SKM-1 (cell line): Measurements from ENCODE around the gene XKRX.

Experiments used
- DNase-seq: peaks from one replicate; lab custom pipeline; 2025; ENCODE audit not compliant: unreplicated experiment; lab: John Stamatoyannopoulos, UW

The XKRX gene

GRCh38 chrX:100928660-100929613, at the start of gene XKRX:
Gene XKRX, minus strand, starts transcription at chrX:100928917. Its CDS starts 613 bp downstream, at chrX:100928304.
- DNase-seq, result no peak

- no peak for DNase-seq
Measured at GRCh38 chrX:100976211-100976610, 47.5 kb upstream of the XKRX start.

- DNase-seq, result no peak
Measured at GRCh38 chrX:100975212-100975611, 46.5 kb upstream of the XKRX start.

GRCh38 chrX:100973411-100973810, 44.7 kb upstream of the XKRX start:
- DNase-seq, result no peak

GRCh38 chrX:100969936-100970335, 41.2 kb upstream of the XKRX start:
- DNase-seq, result no peak

DNA sequence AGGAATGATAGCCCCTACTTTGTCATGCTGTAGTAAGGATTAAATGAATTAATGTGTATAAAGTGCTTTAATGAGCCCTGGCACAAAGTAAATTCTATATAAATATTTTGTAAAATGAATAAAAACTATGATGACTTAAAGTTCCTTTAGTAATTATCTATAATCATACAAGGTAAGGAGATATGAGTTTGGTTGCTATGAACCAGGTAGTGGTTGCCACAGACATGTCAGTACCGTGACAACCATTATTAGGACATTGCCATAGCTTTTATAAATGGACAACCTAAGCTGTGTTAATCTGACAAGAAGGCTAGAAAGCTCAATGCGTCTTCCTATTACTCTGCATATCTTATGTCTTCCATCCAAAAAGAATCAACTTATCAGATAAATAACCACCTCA, 40.7 kb upstream of the XKRX start, which contains the start of gene ARL13A:
Gene ARL13A, plus strand, starts transcription at position 301 of the 400 bp plus-strand sequence. CDS start 3,982 bp downstream, outside the sequence.
- no peak for DNase-seq

GRCh38 chrX:100964362-100964761, 35.6 kb upstream of the XKRX start:
- DNase-seq, result no peak

DNA sequence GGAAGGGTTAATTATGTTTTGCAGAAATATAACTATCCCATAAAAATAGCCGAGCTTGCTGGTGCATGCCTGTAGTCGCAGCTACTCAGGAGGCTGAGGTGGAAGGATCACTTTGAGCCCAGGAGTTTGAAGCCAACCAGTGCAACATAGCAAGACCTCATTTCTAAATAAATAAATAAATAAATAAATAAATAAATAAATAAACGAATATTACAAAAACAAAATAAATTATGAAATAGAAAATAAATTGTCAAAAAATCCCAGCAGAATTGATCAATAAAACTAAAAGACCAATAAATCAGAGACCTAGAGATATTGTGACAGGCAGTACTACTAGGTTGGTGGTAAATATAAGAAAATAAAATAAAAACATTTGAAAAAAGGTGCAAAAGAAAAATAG, 34.1 kb upstream of the XKRX start:
- DNase-seq, result no peak

DNA sequence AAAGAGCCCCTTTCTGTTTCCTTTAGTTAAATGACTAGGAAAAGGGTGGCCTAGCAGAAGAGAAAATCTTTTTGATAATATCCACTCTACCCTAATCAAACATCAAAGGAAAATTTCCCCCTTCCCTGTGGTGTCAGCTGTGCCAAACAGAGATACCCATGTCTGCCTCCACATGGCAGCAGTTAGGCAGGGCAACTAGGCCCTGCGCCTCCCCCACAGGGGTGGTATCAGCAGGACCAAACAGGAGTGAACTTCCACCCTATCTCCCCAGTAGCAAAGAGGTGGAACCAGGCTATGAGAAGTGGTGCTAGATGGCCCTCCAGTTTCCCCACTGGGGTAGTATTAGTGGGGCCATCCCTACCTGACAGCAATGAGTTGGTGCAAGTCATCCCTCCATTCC, 19.8 kb upstream of the XKRX start:
- no peak for DNase-seq

GRCh38 chrX:100946299-100946927, 17.7 kb upstream of the XKRX start:
- DNase-seq, result no peak

- DNase-seq, result no peak
Measured at GRCh38 chrX:100944601-100945000, 15.9 kb upstream of the XKRX start.

DNA sequence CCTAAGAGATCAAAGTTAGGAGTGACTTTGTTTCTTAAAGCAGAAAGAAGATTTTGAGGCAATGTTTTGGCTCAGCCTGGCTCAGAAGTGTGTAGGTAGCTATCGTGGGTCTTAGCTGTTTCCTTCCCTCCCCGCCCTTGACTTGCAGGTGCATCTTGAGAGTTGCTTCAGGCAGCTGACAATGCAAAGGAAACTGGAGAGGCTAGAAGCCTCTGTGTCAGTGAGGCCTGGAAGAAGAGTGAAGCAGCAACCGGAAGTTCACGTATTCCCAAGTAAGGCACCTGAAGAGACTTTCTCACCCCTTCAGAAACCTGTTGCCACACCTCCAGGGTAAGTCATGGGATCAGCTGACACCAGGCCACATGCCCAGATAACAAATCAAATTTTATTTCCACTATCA, 10.6 kb upstream of the XKRX start:
- no peak for DNase-seq

- DNase-seq, result no peak
Measured at GRCh38 chrX:100935767-100936166, 7.0 kb upstream of the XKRX start.

GRCh38 chrX:100931925-100932285, 3.2 kb upstream of the XKRX start:
- no peak for DNase-seq

DNA sequence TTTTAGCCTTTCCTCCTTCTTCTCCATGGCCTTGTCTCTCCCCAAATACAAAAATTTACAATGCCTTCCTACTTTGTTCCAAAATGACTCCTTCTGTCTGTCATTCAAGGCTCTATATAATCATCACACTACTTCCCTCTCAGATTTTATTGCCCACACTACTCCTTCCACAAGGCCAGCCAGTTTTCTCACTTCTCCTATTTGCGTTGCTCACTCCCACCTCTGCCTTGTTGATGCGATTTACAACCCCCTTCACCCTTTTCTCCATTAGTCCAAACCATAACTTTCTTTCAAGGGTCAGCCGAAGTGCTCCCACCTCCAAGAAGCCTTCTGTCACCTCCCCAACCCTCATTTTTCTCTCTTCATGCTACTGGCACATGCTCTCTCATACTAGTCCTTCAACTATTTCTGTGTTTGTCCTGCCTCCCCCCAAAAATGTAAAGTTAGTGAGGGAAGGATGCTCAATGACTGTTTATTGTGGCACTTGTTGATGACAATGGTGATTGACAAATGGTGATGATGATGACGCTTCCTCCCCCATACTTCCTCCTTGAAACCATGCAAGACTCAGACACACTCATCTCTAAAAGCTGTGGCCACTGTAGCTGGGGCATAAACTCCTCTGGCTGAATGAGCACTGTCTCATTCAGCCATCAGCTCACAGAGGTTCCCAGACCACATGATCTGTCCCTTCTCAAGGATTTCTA, 2.7 kb upstream of the XKRX start:
- no peak for DNase-seq

GRCh38 chrX:100926453-100926852, 2.3 kb downstream of the XKRX start:
- no peak for DNase-seq

GRCh38 chrX:100924375-100924774, 4.3 kb downstream of the XKRX start:
- no peak for DNase-seq

- DNase-seq, result no peak
Measured at GRCh38 chrX:100915562-100915961, 13.2 kb downstream of the XKRX start.

- no peak for DNase-seq
Measured at GRCh38 chrX:100913111-100913510, 15.6 kb downstream of the XKRX start.

DNA sequence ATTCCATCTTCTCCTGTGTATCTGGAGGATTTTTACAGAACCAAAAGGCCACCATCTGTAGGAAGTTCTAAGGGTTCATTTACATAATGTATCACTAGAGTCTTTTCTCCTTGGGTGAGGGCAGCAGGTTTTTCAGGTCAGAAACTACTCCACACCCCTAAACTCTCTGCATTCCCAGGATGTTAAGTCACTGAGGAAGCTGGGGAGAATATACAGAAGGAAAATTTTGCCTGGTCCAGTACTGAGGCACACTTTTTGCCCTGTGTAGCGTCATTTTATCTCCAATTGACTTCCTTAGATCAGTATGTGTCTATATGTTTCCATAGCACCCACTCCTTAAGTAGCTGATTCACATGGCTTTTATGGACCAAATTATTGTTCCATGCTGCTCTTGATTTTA, 17.0 kb downstream of the XKRX start:
- no peak for DNase-seq

DNA sequence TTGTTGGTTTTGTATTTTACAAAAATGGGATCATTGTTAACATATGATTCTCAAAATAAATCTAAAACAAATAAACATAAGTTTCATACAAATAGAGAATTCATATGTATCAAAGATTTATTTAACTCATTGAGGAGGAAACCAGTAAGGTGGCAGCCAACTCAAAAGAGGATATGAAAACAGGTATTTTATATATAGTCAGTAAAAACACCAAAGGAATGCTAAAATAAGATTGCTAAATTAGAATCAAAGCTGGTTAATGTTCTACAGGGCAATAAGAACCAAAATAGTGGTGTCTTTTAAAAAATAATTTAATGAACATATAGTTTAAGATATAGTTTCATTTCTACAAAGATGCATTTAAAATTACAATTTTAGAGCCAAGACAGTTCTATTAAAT, 23.1 kb downstream of the XKRX start:
- DNase-seq, result no peak

- DNase-seq, result no peak
Measured at GRCh38 chrX:100904433-100904832, 24.3 kb downstream of the XKRX start.
